GM13977 (cell line): ENCODE measurements around the gene CIITA.
A peak's percentile ranks its signal among the peaks of the same experiment; 100 is the strongest.

ENCODE experiments used
- DNase-seq: peaks from one replicate; pipeline ENCODE4 v3.0.0; 2012; ENCODE audit warnings: low spot score
- CTCF ChIP-seq: IDR thresholded peaks from 2 replicates; pipeline ENCODE4 v1.5.1; 2012; ENCODE audit warnings: mild to moderate bottlenecking, control low read depth; ENCODE audit not compliant: insufficient read depth; ENCODE audit errors: extremely low read depth, missing control alignments
- in situ Hi-C: fragments of 300-500 bp; cut with MboI; formaldehyde crosslinking; loops from one replicate; pipeline ENCODE4 v1.12.0; 2022; ENCODE audit warnings: low sequenced_read_pairs, low pct_unique_long_range_greater_than_20kb, mixed read lengths, inconsistent platforms; ENCODE audit not compliant: unreplicated experiment

CIITA gene

GRCh38 chr16:10870137-10870776 is 6.7 kb upstream of the CIITA start:
- in situ Hi-C loops = no loop called here
- TF ChIP-seq CTCF = no peak
- DNase-seq = no peak

- no peak for TF ChIP-seq CTCF
- no peak for DNase-seq
- in situ Hi-C loops = no loop called here
Observed at GRCh38 chr16:10870808-10871156, 6.2 kb upstream of the CIITA start.

- peak; percentile 64 for DNase-seq
- in situ Hi-C loops = no loop called here
- no peak for TF ChIP-seq CTCF
Observed at GRCh38 chr16:10871157-10871991, 5.6 kb upstream of the CIITA start.

GRCh38 chr16:10876315-10876714 is 687 bp upstream of the CIITA start:
- DNase-seq = no peak
- in situ Hi-C loops = no loop called here
- no peak for TF ChIP-seq CTCF

GRCh38 chr16:10877472-10877946 is 507 bp downstream of the CIITA start:
- in situ Hi-C loops = no loop called here
- no peak for TF ChIP-seq CTCF
- no peak for DNase-seq

- in situ Hi-C loops = no loop called here
- no peak for DNase-seq
- TF ChIP-seq CTCF = no peak
Observed at GRCh38 chr16:10878328-10878643, 1.3 kb downstream of the CIITA start.
